ENCODE results near the gene LCAT. TPM values are rescaled to one million over a fixed set of nuclear protein-coding genes. Genes with fewer than 3 reads are reported as not detected.
A peak's percentile ranks its signal among the peaks of the same experiment; 100 is the strongest.

The LCAT gene
- total RNA-seq, 1 experiment from 2014 or later: 17.8 TPM

GRCh38 chr16:67989322-67990017, 45.5 kb upstream of the LCAT start:
- no CpG with 5 or more reads among the region's 8 CpGs for WGBS (ENCODE audit: extremely low coverage, insufficient read length, low lambda C conversion rate)
- Histone ChIP-seq H3K27ac (ENCODE audit: insufficient read length, low read depth, low read length) (no peak overlapping the region), H3K79me1 (ENCODE audit: insufficient read depth, low read depth, low read length, poor library complexity, severe bottlenecking) (no peaks in the 10 kb centered on the region), H3K23me2 (ENCODE audit: insufficient read length, low read depth, low read length, poor library complexity, severe bottlenecking) (no peaks in the 10 kb centered on the region), H3K27me3 (ENCODE audit: insufficient read depth, low read length) (no peaks in the 10 kb centered on the region), H4K8ac (replicated peaks; ENCODE audit: insufficient read length, low read depth, low read length) (no peak overlapping the region), H3K4ac (ENCODE audit: low read depth, low read length) (no peak overlapping the region), H4K20me1 (ENCODE audit: control insufficient read depth, insufficient read depth, insufficient read length) (no peaks in the 10 kb centered on the region), H2AFZ (ENCODE audit: low read length) (no peak overlapping the region), H2BK20ac (ENCODE audit: low read depth, low read length, poor library complexity, severe bottlenecking) (no peak overlapping the region), H3K9ac (ENCODE audit: extremely low read depth, insufficient read length, low read length) (no peak overlapping the region), H3K4me1 (ENCODE audit: insufficient read depth, low read length) (no peaks in the 10 kb centered on the region), H3K79me2 (ENCODE audit: insufficient read depth, low read length) (no peaks in the 10 kb centered on the region), H3T11ph (ENCODE audit: low read length) (no peak overlapping the region), H2AK5ac (ENCODE audit: insufficient read length, low read length) (no peak overlapping the region), H3K23ac (ENCODE audit: insufficient read length, low read depth, low read length) (no peak overlapping the region), H3K9me3 (ENCODE audit: control insufficient read depth, low read depth, low read length) (no peaks in the 10 kb centered on the region), H3K18ac (ENCODE audit: insufficient read length, low read depth, low read length) (no peak overlapping the region), H4K91ac (ENCODE audit: insufficient read length, low read depth, low read length) (no peak overlapping the region), H4K5ac (ENCODE audit: insufficient read length, low read depth, low read length) (no peak overlapping the region), H2BK12ac (ENCODE audit: insufficient read length, low read depth, low read length) (no peak overlapping the region), H3K56ac (ENCODE audit: insufficient read length, low read depth, low read length) (no peak overlapping the region), H2BK120ac (ENCODE audit: low read depth, low read length, poor library complexity, severe bottlenecking) (no peak overlapping the region), H3K4me2 (ENCODE audit: insufficient read depth, insufficient read length, low read length) (no peak overlapping the region), H3K14ac (ENCODE audit: insufficient read depth, low read length) (no peak overlapping the region), H2BK5ac (ENCODE audit: insufficient read length, low read length) (no peak overlapping the region), H2BK15ac (ENCODE audit: low read depth, low read length) (no peak overlapping the region)
- Mint-ChIP-seq H3K4me3 (no peak overlapping the region; a peak in 1 of 5 replicates), H3K27ac (0 out of 7 replicates have a peak overlapping the region, but pooled peaks of 1 of the 3 experiments have one; percentile 52), H3K4me1 (0 out of 4 replicates have a peak, but pooled peaks cover 0 to 2% of the 10 kb centered on the region in 2 experiments), H3K27me3 (ENCODE audit: low read depth) (peaks cover 26% of the 10 kb centered on the region), H3K36me3 (ENCODE audit: insufficient read depth in 1 of 3, low read depth in 3 of 3) (no peaks in the 10 kb centered on the region; a peak in 1 of 7 replicates), H3K9me3 (no peaks in the 10 kb centered on the region)
- no peak for TF ChIP-seq CTCF (conservative IDR thresholded peaks at IDR 0.05)
- DNase-seq: no peak

Data from H9 (cell line).